IMR-90 (cell line): ENCODE data around the gene CEBPA. TPM values are rescaled to one million over a fixed set of nuclear protein-coding genes. Genes with fewer than 3 reads are reported as not detected.

Experiments
- ATAC-seq: fragments of 200-7000 bp; cut with Tn5 transposase; 2 replicates; pipeline ENCODE4 v1.9.1; 2020; ENCODE audit warnings: low read depth, mild to moderate bottlenecking, moderate library complexity
- BruUV-seq: library from RNA; stranded (reverse); fragments of 400-500 nt; replicated peaks from 2 replicates; lab custom pipeline; 2021; lab: Mats Ljungman, UMichigan
- CTCF ChIA-PET: fragments of 300-600 bp; formaldehyde crosslinking; extraction: SDS; loops from one replicate; lab custom pipeline; 2021; ENCODE audit warnings: antibody characterized with exemption; lab: Yijun Ruan, JAX
- POLR2A ChIA-PET: fragments of 300-600 bp; sonication (Branson Sonifier 250); formaldehyde crosslinking; loops from one replicate; lab custom pipeline; 2022; ENCODE audit warnings: antibody characterized with exemption; ENCODE audit not compliant: unreplicated experiment; lab: Charles Lee
- DNase-seq: peaks from one replicate; pipeline ENCODE4 v3.0.0; 2013
- H2AFZ ChIP-seq: replicated peaks from 2 replicates; pipeline ENCODE3; 2013; ENCODE audit warnings: low read length, mild to moderate bottlenecking; ENCODE audit not compliant: poor library complexity
- H2AK5ac ChIP-seq: 2 replicates; pipeline ENCODE4 v1.6.1; 2013; ENCODE audit warnings: low read depth, low read length, inconsistent platforms
- H2AK9ac ChIP-seq: replicated peaks from 2 replicates; pipeline ENCODE3; 2013; ENCODE audit warnings: mild to moderate bottlenecking, low read depth, low read length, moderate library complexity; ENCODE audit not compliant: poor library complexity
- H2BK120ac ChIP-seq: 2 replicates; pipeline ENCODE4 v1.6.1; 2013; ENCODE audit warnings: low read depth, low read length, inconsistent platforms
- H2BK15ac ChIP-seq: 3 replicates; pipeline ENCODE4 v1.6.1; 2013; ENCODE audit warnings: low read depth, low read length, inconsistent platforms
- H2BK20ac ChIP-seq: 2 replicates; pipeline ENCODE4 v1.6.1; 2013; ENCODE audit warnings: low read depth, mild to moderate bottlenecking, inconsistent platforms, low read length, moderate library complexity
- H2BK5ac ChIP-seq: 2 replicates; pipeline ENCODE4 v1.6.1; 2013; ENCODE audit warnings: mild to moderate bottlenecking, low read depth, low read length, inconsistent platforms; ENCODE audit not compliant: poor library complexity, severe bottlenecking
- H3K14ac ChIP-seq: replicated peaks from 2 replicates; pipeline ENCODE4 v1.6.1; 2013; ENCODE audit warnings: low read depth, low read length, inconsistent platforms
- H3K18ac ChIP-seq: 2 replicates; pipeline ENCODE4 v1.6.1; 2013; ENCODE audit warnings: low read depth, low read length, control low read depth
- H3K23ac ChIP-seq: 2 replicates; pipeline ENCODE4 v1.6.1; 2013; ENCODE audit warnings: low read depth, low read length, inconsistent platforms
- H3K27ac ChIP-seq: 2 replicates; pipeline ENCODE4 v1.5.1; 2013; ENCODE audit warnings: mild to moderate bottlenecking, control low read depth, low read length; ENCODE audit not compliant: insufficient read depth
- H3K27me3 ChIP-seq: 2 replicates; pipeline ENCODE4 v1.6.1; 2013; ENCODE audit warnings: low read length; ENCODE audit not compliant: control insufficient read depth, insufficient read depth
- H3K36me3 ChIP-seq: 2 replicates; pipeline ENCODE4 v1.6.1; 2013; ENCODE audit warnings: low read length, mixed read lengths; ENCODE audit not compliant: control insufficient read depth, insufficient read depth
- H3K4ac ChIP-seq: 2 replicates; pipeline ENCODE4 v1.6.1; 2013; ENCODE audit warnings: low read depth, low read length, inconsistent platforms
- H3K4me1 ChIP-seq: 2 replicates; pipeline ENCODE4 v1.6.1; 2013; ENCODE audit warnings: low read length, mixed read lengths; ENCODE audit not compliant: control insufficient read depth, insufficient read depth
- H3K4me2 ChIP-seq: 2 replicates; pipeline ENCODE4 v1.6.1; 2013; ENCODE audit warnings: low read depth, mild to moderate bottlenecking, control low read depth, low read length, moderate library complexity
- H3K4me3 ChIP-seq: 2 replicates; pipeline ENCODE4 v1.5.1; 2013; ENCODE audit warnings: low read depth, mild to moderate bottlenecking, control low read depth, low read length, moderate library complexity; ENCODE audit not compliant: insufficient read depth
- H3K56ac ChIP-seq: 2 replicates; pipeline ENCODE4 v1.6.1; 2013; ENCODE audit warnings: low read length, inconsistent platforms; ENCODE audit not compliant: insufficient read depth; ENCODE audit errors: extremely low read depth
- H3K79me1 ChIP-seq, 2 experiments: 2 replicates each; pipeline ENCODE4 v1.6.1; 2013; ENCODE audit warnings: low read length in 2 of 2, inconsistent platforms in 1 of 2, low read depth in 1 of 2
- H3K9ac ChIP-seq: 2 replicates; pipeline ENCODE4 v1.6.1; 2013; ENCODE audit warnings: low read depth, low read length, control low read depth
- H3K9me1 ChIP-seq: 2 replicates; pipeline ENCODE4 v1.6.1; 2013; ENCODE audit warnings: low read length, inconsistent platforms; ENCODE audit not compliant: insufficient read depth
- H3K9me3 ChIP-seq: 2 replicates; pipeline ENCODE4 v1.6.1; 2013; ENCODE audit warnings: low read length; ENCODE audit not compliant: control insufficient read depth, insufficient read depth
- H4K20me1 ChIP-seq: 2 replicates; pipeline ENCODE4 v1.6.1; 2013; ENCODE audit warnings: low read length, inconsistent platforms; ENCODE audit not compliant: insufficient read depth
- H4K5ac ChIP-seq: 2 replicates; pipeline ENCODE4 v1.6.1; 2013; ENCODE audit warnings: mild to moderate bottlenecking, low read depth, low read length, control low read depth
- H4K8ac ChIP-seq, 2 experiments: 2 replicates each; pipeline ENCODE4 v1.6.1; 2013; ENCODE audit warnings: low read depth in 2 of 2, low read length in 2 of 2, control low read depth in 1 of 2, inconsistent platforms in 1 of 2
- H4K91ac ChIP-seq: 2 replicates; pipeline ENCODE4 v1.6.1; 2013; ENCODE audit warnings: low read depth, low read length, inconsistent platforms; ENCODE audit not compliant: insufficient read depth
- CHD1 ChIP-seq: IDR thresholded peaks from 2 replicates; pipeline ENCODE4 v1.6.1; 2012; ENCODE audit warnings: low read depth, low read length, improper control_type of control experiment
- CTCF ChIP-seq: conservative IDR thresholded peaks from 2 replicates; pipeline ENCODE4 v1.5.1; 2012; ENCODE audit warnings: mild to moderate bottlenecking, low read depth, low read length, improper control_type of control experiment
- RCOR1 ChIP-seq: IDR thresholded peaks from 2 replicates; pipeline ENCODE4 v1.6.1; 2012; ENCODE audit warnings: mild to moderate bottlenecking, low read length, improper control_type of control experiment; ENCODE audit not compliant: insufficient replicate concordance
- WGBS, 2 experiments: methylation state at CpG; one replicate each; pipeline versions ENCODE4 v1.1.5 to v1.1.7; 2013; ENCODE audit warnings: missing lambda C conversion rate in 2 of 2; ENCODE audit not compliant: insufficient read length in 1 of 2; ENCODE audit errors: extremely low coverage in 2 of 2; 5-methylcytosine and 5-hydroxymethylcytosine counted together
- dilution Hi-C: fragments of 300-500 bp; cut with HindIII; formaldehyde crosslinking; loops from one replicate; pipeline ENCODE4 v1.14.3; 2018; ENCODE audit warnings: low sequenced_read_pairs; ENCODE audit not compliant: unreplicated experiment
- in situ Hi-C: fragments of 300-500 bp; cut with MboI; formaldehyde crosslinking; loops from 3 replicates; pipeline ENCODE4 v1.14.3; 2019; ENCODE audit warnings: low sequenced_read_pairs, inconsistent platforms, mixed read lengths
- intact Hi-C: fragments of 100-400 bp; cut with micrococcal nuclease; formaldehyde crosslinking; loops from 2 replicates; pipeline ENCODE4 v1.10.0; 2022
- polyA plus RNA-seq, 3 experiments: library from polyadenylated mRNA; depleted of rRNA; stranded (reverse); fragments of >200 nt; gene quantifications; 2 replicates each; pipeline ENCODE4 v1.2.3, GENCODE V29; 2012; ENCODE audit warnings: low replicate concordance in 1 of 3
- total RNA-seq: library from RNA; depleted of rRNA; stranded (reverse); fragments of >200 nt; gene quantifications from 2 replicates; pipeline ENCODE4 v1.2.3, GENCODE V29; 2012

The CEBPA gene
- total and polyA plus RNA-seq, 2 of the 4 experiments (the other 2 are of a cell fraction), result under 0.01 to 0.09 TPM

DNA sequence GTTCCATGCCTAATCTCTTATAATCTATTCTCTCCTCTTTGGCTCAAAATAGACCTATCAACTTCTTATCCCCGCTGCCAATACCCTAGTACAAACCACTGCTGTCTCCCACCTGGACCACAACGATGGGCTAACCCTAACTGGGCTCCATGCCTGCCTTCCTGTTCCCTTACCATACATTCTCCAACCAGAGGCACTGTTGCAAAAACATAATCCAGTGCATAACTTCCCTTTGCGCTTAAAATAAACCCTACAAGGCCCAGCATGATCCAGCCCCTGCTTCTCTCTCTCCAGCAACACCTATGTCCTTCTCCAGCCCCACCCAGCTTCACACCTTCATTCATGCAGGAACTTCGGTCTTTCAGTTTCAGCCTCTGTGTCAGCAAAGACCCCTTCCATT lies 27.4 kb upstream of the CEBPA start:
- no peak overlapping the region for H3K9ac ChIP-seq
- BruUV-seq, result no TSS peak

More for the DNA sequence above, 27.4 kb upstream of the CEBPA start:
- no peak for TF ChIP-seq RCOR1
- TF ChIP-seq CTCF, result no peak
- TF ChIP-seq CHD1, result no peak
- Histone ChIP-seq H4K8ac (no peak overlapping the region), H3K18ac (no peak overlapping the region), H3K9me3 (peaks cover 3% of the 10 kb centered on the region), H2BK120ac (no peak overlapping the region), H3K79me1 (no peaks in the 10 kb centered on the region), H4K91ac (no peak overlapping the region), H3K23ac (no peak overlapping the region), H2AK5ac (no peak overlapping the region), H3K4me3 (no peak overlapping the region), H3K4ac (no peak overlapping the region), H2BK5ac (no peak overlapping the region), H3K4me2 (no peak overlapping the region), H3K56ac (no peak overlapping the region), H2AK9ac (no peak overlapping the region), H2BK20ac (no peak overlapping the region), H3K27me3 (no peaks in the 10 kb centered on the region), H3K14ac (no peak overlapping the region), H3K4me1 (no peaks in the 10 kb centered on the region), H2AFZ (no peak overlapping the region), H3K27ac (no peak overlapping the region), H3K9me1 (no peaks in the 10 kb centered on the region), H2BK15ac (no peak overlapping the region), H3K36me3 (no peaks in the 10 kb centered on the region), H4K20me1 (no peaks in the 10 kb centered on the region), H4K5ac (no peak overlapping the region)
- WGBS, 2 experiments, result 30% methylated on average over 3 of the region's 4 CpGs; no CpG with 5 or more reads in 1 of the 2 experiments
- no peak for DNase-seq
- CTCF ChIA-PET, result no interaction called here
- dilution Hi-C loops, result no loop called here
- POLR2A ChIA-PET, result no interaction called here
- in situ Hi-C loops, result no loop called here
- intact Hi-C loops, result no loop called here
- no peak for ATAC-seq
